Measurements from ENCODE around the gene NSUN6. TPM values are rescaled to one million over a fixed set of nuclear protein-coding genes. Genes with fewer than 3 reads are reported as not detected.

NSUN6 gene
- total and polyA plus RNA-seq, 2 experiments from 2014 or later = 18.1 to 37.4 TPM

GRCh38 chr10:18599392-18599791 lies 52.0 kb downstream of the NSUN6 start:
- H3F3A ChIP-seq (replicated peaks; ENCODE audit: low read depth) = no peaks in the 10 kb centered on the region
- peaks cover 3% of the 10 kb centered on the region; the same call in 1 of the 2 replicates for H3K36me3 ChIP-seq (ENCODE audit: insufficient read depth)
- Mint-ChIP-seq H3K27ac (no peak overlapping the region), H3K36me3 (ENCODE audit: low read depth) (peaks cover 9% of the 10 kb centered on the region; the same call in 1 of the 3 replicates), H3K4me1 (no peaks in the 10 kb centered on the region), H3K27me3 (ENCODE audit: insufficient read depth, low read depth, poor library complexity) (no peaks in the 10 kb centered on the region), H3K9me3 (no peaks in the 10 kb centered on the region), H3K4me3 (no peak overlapping the region)
- no peak for ATAC-seq
- no peaks in the 10 kb centered on the region for H3K4me1 ChIP-seq (ENCODE audit: insufficient read depth)
- DNase-seq (ENCODE audit: low spot score) = no peak
- H3K9me2 ChIP-seq (ENCODE audit: insufficient read depth) = no peaks in the 10 kb centered on the region
- H3K27ac ChIP-seq (ENCODE audit: low read depth) = no peak overlapping the region
- no peaks in the 10 kb centered on the region for H4K20me1 ChIP-seq (replicated peaks; ENCODE audit: insufficient read depth)
- no peak overlapping the region for H3K4me3 ChIP-seq
- no peaks in the 10 kb centered on the region for H3K27me3 ChIP-seq (ENCODE audit: insufficient read depth)
- no peaks in the 10 kb centered on the region for H3K79me2 ChIP-seq (replicated peaks; ENCODE audit: insufficient read depth)
- TF ChIP-seq, protein P1, sequence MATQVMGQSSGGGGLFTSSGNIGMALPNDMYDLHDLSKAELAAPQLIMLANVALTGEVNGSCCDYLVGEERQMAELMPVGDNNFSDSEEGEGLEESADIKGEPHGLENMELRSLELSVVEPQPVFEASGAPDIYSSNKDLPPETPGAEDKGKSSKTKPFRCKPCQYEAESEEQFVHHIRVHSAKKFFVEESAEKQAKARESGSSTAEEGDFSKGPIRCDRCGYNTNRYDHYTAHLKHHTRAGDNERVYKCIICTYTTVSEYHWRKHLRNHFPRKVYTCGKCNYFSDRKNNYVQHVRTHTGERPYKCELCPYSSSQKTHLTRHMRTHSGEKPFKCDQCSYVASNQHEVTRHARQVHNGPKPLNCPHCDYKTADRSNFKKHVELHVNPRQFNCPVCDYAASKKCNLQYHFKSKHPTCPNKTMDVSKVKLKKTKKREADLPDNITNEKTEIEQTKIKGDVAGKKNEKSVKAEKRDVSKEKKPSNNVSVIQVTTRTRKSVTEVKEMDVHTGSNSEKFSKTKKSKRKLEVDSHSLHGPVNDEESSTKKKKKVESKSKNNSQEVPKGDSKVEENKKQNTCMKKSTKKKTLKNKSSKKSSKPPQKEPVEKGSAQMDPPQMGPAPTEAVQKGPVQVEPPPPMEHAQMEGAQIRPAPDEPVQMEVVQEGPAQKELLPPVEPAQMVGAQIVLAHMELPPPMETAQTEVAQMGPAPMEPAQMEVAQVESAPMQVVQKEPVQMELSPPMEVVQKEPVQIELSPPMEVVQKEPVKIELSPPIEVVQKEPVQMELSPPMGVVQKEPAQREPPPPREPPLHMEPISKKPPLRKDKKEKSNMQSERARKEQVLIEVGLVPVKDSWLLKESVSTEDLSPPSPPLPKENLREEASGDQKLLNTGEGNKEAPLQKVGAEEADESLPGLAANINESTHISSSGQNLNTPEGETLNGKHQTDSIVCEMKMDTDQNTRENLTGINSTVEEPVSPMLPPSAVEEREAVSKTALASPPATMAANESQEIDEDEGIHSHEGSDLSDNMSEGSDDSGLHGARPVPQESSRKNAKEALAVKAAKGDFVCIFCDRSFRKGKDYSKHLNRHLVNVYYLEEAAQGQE (IDR thresholded peaks at IDR 0.05; ENCODE audit: unreplicated experiment) = no peak
- TF ChIP-seq CTCF (conservative IDR thresholded peaks at IDR 0.05; ENCODE audit: low read depth in 2 of 2) = no peak
- TF ChIP-seq ZNF462 (CRISPR knock-in tag; IDR thresholded peaks at IDR 0.05) = no peak
- H3K4me2 ChIP-seq = no peak overlapping the region
- no peak overlapping the region for H2AFZ ChIP-seq
